DOHH2 (cell line): Measurements from ENCODE around the gene TWIST1.

ENCODE experiments used
- H3F3A ChIP-seq: fragments of 200-600 bp; sonication (generic), shearing (Covaris generic); 2 replicates; pipeline ENCODE4 v1.6.0; 2016; ENCODE audit warnings: antibody characterized with exemption, mild to moderate bottlenecking; ENCODE audit not compliant: control insufficient read depth, insufficient read depth
- H3K27ac ChIP-seq: fragments of 200-600 bp; sonication (generic); 2 replicates; pipeline ENCODE4 v1.5.1; 2014; ENCODE audit warnings: low read depth, mild to moderate bottlenecking, low read length, moderate library complexity
- H3K27me3 ChIP-seq: fragments of 200-600 bp; sonication (generic); 2 replicates; pipeline ENCODE4 v1.6.1; 2014; ENCODE audit warnings: mild to moderate bottlenecking, low read length, mixed read lengths; ENCODE audit not compliant: control insufficient read depth
- H3K36me3 ChIP-seq: fragments of 200-600 bp; sonication (generic); 2 replicates; pipeline ENCODE4 v1.6.1; 2014; ENCODE audit warnings: mild to moderate bottlenecking, low read length, moderate library complexity, mixed read lengths; ENCODE audit not compliant: control insufficient read depth
- H3K4me1 ChIP-seq: fragments of 200-600 bp; sonication (generic); 2 replicates; pipeline ENCODE4 v1.6.1; 2014; ENCODE audit warnings: mild to moderate bottlenecking, low read length, mixed read lengths; ENCODE audit not compliant: control insufficient read depth
- H3K4me2 ChIP-seq: fragments of 200-600 bp; sonication (generic); 2 replicates; pipeline ENCODE4 v1.6.0; 2014; ENCODE audit warnings: mild to moderate bottlenecking, low read length, moderate library complexity
- H3K4me3 ChIP-seq: fragments of 200-600 bp; sonication (generic); 2 replicates; pipeline ENCODE4 v1.5.1; 2014; ENCODE audit warnings: mild to moderate bottlenecking, low read length, mixed read lengths
- H3K79me2 ChIP-seq: fragments of 200-600 bp; sonication (generic); 2 replicates; pipeline ENCODE4 v1.6.1; 2014; ENCODE audit warnings: mild to moderate bottlenecking, low read length, mixed read lengths; ENCODE audit not compliant: control insufficient read depth
- H3K9me2 ChIP-seq: fragments of 200-600 bp; sonication (generic); replicated peaks from 2 replicates; pipeline ENCODE4 v1.6.1; 2014; ENCODE audit warnings: mild to moderate bottlenecking, low read length, mixed read lengths; ENCODE audit not compliant: control insufficient read depth
- H3K9me3 ChIP-seq: fragments of 200-600 bp; sonication (generic); 2 replicates; pipeline ENCODE4 v1.6.1; 2014; ENCODE audit warnings: antibody characterized with exemption, low read length, mixed read lengths; ENCODE audit not compliant: control insufficient read depth, insufficient read depth
- H4K20me1 ChIP-seq: fragments of 200-600 bp; sonication (generic); 2 replicates; pipeline ENCODE4 v1.6.0; 2014; ENCODE audit warnings: low read depth, mild to moderate bottlenecking, antibody characterized with exemption, low read length, moderate library complexity; ENCODE audit not compliant: control insufficient read depth, insufficient read depth
- EZH2phosphoT487 ChIP-seq: fragments of 200-600 bp; sonication (generic); IDR thresholded peaks from 2 replicates; pipeline ENCODE4 v1.6.1; 2017; ENCODE audit warnings: borderline replicate concordance, mild to moderate bottlenecking, antibody characterized with exemption, low read length, moderate library complexity, mixed read lengths
- TF ChIP-seq, protein P1 (sequence below): fragments of 200-600 bp; sonication (generic); IDR thresholded peaks from one replicate; pipeline ENCODE4 v1.5.1; 2014; ENCODE audit warnings: antibody characterized with exemption, mild to moderate bottlenecking, low read depth, low read length; ENCODE audit not compliant: poor library complexity, severe bottlenecking

Gene TWIST1

DNA sequence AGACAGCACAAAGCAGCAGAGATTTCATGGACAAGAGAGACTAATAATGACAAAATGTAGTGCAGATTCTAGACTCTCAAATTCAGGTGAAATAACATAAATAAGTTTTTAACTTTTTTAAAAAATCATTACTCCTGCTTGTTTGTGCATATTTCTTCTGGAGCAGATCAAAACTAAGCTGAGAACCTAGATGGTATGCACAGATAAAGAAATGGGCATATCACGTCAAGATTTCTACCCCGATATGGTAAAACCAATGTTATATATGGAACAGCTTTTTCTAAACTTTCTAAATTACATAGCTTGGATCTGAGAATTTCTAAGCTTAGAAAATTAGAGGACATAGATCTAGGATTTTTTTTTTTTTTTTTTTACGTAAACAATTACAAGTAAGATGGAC, 18.2 kb downstream of the TWIST1 start:
- Histone ChIP-seq H3K36me3 (no peaks in the 10 kb centered on the region), H3F3A (no peaks in the 10 kb centered on the region), H3K4me3 (no peak overlapping the region), H3K27ac (no peak overlapping the region), H3K79me2 (no peaks in the 10 kb centered on the region), H3K27me3 (no peaks in the 10 kb centered on the region), H3K4me2 (no peak overlapping the region), H4K20me1 (no peaks in the 10 kb centered on the region), H3K4me1 (no peaks in the 10 kb centered on the region), H3K9me3 (no peaks in the 10 kb centered on the region), H3K9me2 (no peaks in the 10 kb centered on the region)
- TF ChIP-seq, protein P1, sequence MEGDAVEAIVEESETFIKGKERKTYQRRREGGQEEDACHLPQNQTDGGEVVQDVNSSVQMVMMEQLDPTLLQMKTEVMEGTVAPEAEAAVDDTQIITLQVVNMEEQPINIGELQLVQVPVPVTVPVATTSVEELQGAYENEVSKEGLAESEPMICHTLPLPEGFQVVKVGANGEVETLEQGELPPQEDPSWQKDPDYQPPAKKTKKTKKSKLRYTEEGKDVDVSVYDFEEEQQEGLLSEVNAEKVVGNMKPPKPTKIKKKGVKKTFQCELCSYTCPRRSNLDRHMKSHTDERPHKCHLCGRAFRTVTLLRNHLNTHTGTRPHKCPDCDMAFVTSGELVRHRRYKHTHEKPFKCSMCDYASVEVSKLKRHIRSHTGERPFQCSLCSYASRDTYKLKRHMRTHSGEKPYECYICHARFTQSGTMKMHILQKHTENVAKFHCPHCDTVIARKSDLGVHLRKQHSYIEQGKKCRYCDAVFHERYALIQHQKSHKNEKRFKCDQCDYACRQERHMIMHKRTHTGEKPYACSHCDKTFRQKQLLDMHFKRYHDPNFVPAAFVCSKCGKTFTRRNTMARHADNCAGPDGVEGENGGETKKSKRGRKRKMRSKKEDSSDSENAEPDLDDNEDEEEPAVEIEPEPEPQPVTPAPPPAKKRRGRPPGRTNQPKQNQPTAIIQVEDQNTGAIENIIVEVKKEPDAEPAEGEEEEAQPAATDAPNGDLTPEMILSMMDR: no peak
- no peak for TF ChIP-seq EZH2phosphoT487

DNA sequence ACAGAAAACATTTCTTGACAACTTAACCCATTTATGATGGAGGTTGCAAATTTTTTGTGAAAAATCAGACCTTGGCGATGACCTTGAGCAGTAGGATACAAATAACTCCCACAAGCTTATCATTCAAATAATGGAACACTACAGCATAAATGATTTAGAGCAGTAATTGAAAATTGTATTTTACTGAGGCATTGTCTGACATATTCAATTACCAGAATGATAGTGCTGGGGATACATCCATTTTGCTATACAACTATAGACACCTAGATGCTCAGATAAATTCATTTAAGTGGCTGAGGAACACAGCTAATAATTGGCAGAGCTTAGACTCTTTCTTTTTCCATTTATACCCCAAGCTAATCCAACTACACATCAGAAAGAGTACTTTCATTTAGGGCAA, 18.9 kb downstream of the TWIST1 start:
- Histone ChIP-seq H3K4me3 (no peak overlapping the region), H3K4me2 (no peak overlapping the region), H3K9me2 (no peaks in the 10 kb centered on the region), H3K36me3 (no peaks in the 10 kb centered on the region), H3F3A (no peaks in the 10 kb centered on the region), H4K20me1 (no peaks in the 10 kb centered on the region), H3K27ac (no peak overlapping the region), H3K9me3 (no peaks in the 10 kb centered on the region), H3K79me2 (no peaks in the 10 kb centered on the region), H3K4me1 (no peaks in the 10 kb centered on the region), H3K27me3 (no peaks in the 10 kb centered on the region)
- TF ChIP-seq, protein P1: no peak
- TF ChIP-seq EZH2phosphoT487: no peak

DNA sequence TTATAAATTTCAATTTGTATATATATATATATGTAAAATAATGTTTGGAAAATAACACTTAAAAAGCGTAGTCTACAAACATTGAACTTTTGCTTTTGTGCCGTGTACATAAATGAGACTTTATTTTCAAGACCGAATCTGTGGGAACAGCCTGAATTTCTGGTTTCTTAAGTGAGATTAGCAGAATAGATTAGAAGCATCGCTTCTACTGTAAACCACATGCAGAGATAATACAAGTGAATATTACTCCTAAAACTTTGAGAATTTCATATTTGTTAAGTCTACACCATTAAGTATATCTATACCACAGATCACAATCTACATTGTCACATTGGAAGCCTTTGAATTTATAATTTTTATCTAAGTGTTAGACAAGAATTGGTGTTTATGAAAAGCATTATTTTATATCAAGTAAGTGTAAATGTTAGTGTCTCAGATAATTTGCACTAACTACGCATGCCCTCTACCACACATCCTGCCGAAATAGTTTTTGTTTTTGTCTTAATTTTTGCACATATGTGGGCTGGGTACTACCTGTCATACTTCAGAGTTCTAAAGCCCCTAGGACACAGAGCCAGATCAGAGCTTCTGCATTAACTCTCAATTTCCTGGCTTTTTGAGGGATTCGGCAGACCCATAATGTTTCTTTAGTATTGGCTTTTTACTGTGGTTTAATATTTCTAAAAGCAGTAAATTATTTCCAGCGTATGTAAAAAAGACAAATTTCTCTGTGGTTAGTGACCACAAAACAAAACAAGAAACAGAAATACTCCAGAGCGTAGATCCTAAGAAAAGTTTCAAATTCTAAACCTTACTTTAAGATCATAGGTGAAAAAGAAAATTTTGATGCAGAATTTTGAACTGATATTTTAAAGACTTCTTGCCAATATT, 20.0 kb downstream of the TWIST1 start:
- H3K9me2 ChIP-seq: no peaks in the 10 kb centered on the region
- no peak overlapping the region for H3K4me3 ChIP-seq
- H3F3A ChIP-seq: no peaks in the 10 kb centered on the region
- no peak overlapping the region for H3K4me2 ChIP-seq
- H3K27ac ChIP-seq: no peak overlapping the region
- no peaks in the 10 kb centered on the region for H4K20me1 ChIP-seq
- H3K79me2 ChIP-seq: no peaks in the 10 kb centered on the region
- H3K9me3 ChIP-seq: no peaks in the 10 kb centered on the region
- H3K27me3 ChIP-seq: no peaks in the 10 kb centered on the region
- H3K36me3 ChIP-seq: no peaks in the 10 kb centered on the region
- H3K4me1 ChIP-seq: no peaks in the 10 kb centered on the region
- TF ChIP-seq, protein P1: no peak
- TF ChIP-seq EZH2phosphoT487: no peak
